Breast epithelium (tissue), 4 donors: Measurements from ENCODE around the gene MAP3K7CL. TPM values are rescaled to one million over a fixed set of nuclear protein-coding genes. Genes with fewer than 3 reads are reported as not detected.

Experiments
- DNase-seq, 2 donors: peaks; one replicate each; pipeline ENCODE4 v3.0.0-alpha.2; 2019; ENCODE audit warnings: low spot score in 2 of 2
- H3K27ac ChIP-seq, 2 donors: fragments of 200-600 bp; sonication (generic) in 1 of 2; one replicate each; pipeline ENCODE4 v1.5.1; 2016 to 2019; ENCODE audit warnings: mild to moderate bottlenecking in 1 of 2
- H3K27me3 ChIP-seq, 2 donors: fragments of 200-600 bp; sonication (generic) in 1 of 2; one replicate each; pipeline versions ENCODE4 v1.5.1 to v1.6.0; 2017 to 2019; ENCODE audit warnings: control low read depth in 1 of 2, mild to moderate bottlenecking in 1 of 2
- H3K36me3 ChIP-seq: fragments of 200-600 bp; one replicate; pipeline ENCODE4 v1.5.1; 2019
- H3K4me1 ChIP-seq, 2 donors: fragments of 200-600 bp; sonication (generic); one replicate each; pipeline ENCODE4 v1.5.1; 2016 to 2019; ENCODE audit warnings: control low read depth in 1 of 2
- H3K4me3 ChIP-seq, 3 donors: fragments of 200-600 bp; sonication (generic); 1 replicate in 2 of 3; 2 replicates in 1 of 3; pipeline ENCODE4 v1.5.1; 2016 to 2019; ENCODE audit warnings: mild to moderate bottlenecking in 3 of 3, moderate library complexity in 2 of 3
- H3K9me3 ChIP-seq, 2 donors: fragments of 200-600 bp; sonication (generic) in 1 of 2; one replicate each; pipeline ENCODE4 v1.5.1; 2016 to 2019; ENCODE audit warnings: control low read depth in 1 of 2
- CTCF ChIP-seq, 3 donors: fragments of 450-650 bp; IDR thresholded peaks; one replicate each; pipeline ENCODE4 v1.5.1; 2016 to 2017; ENCODE audit warnings: antibody characterized with exemption in 3 of 3, mild to moderate bottlenecking in 3 of 3, moderate library complexity in 3 of 3
- POLR2A ChIP-seq: fragments of 450-650 bp; IDR thresholded peaks from one replicate; pipeline ENCODE4 v1.6.1; 2016; ENCODE audit warnings: antibody characterized with exemption, mild to moderate bottlenecking, moderate library complexity
- POLR2AphosphoS5 ChIP-seq, 3 donors: sonication (generic); formaldehyde crosslinking; IDR thresholded peaks; one replicate each; pipeline ENCODE4 v1.6.1; 2017; ENCODE audit warnings: antibody characterized with exemption in 3 of 3
- intact Hi-C: fragments of 100-400 bp; cut with DNase I; formaldehyde crosslinking; loops from one replicate; pipeline ENCODE4 v1.15.1; 2023; ENCODE audit warnings: low total_unique reads
- total RNA-seq, 3 donors: library from RNA; depleted of rRNA; stranded (reverse); fragments of >200 nt; gene quantifications; one replicate each; pipeline ENCODE4 v1.1.0, GENCODE V29; 2016

The MAP3K7CL gene
- total RNA-seq, 3 donors from 2014 or later = 1.8 to 8.5 (median 7.5) TPM

GRCh38 chr21:29115899-29116298 is 14.5 kb upstream of the MAP3K7CL start:
- intact Hi-C loops = no loop called here
- no peak for TF ChIP-seq CTCF (IDR thresholded peaks at IDR 0.05)
- no peak for TF ChIP-seq POLR2A
- no peak for TF ChIP-seq POLR2AphosphoS5 (IDR thresholded peaks at IDR 0.05)
- Histone ChIP-seq H3K27me3 (no peaks in the 10 kb centered on the region), H3K27ac (no peak overlapping the region), H3K36me3 (no peaks in the 10 kb centered on the region), H3K9me3 (no peaks in the 10 kb centered on the region), H3K4me3 (no peak overlapping the region), H3K4me1 (no peaks in the 10 kb centered on the region)
- DNase-seq = no peak

DNA sequence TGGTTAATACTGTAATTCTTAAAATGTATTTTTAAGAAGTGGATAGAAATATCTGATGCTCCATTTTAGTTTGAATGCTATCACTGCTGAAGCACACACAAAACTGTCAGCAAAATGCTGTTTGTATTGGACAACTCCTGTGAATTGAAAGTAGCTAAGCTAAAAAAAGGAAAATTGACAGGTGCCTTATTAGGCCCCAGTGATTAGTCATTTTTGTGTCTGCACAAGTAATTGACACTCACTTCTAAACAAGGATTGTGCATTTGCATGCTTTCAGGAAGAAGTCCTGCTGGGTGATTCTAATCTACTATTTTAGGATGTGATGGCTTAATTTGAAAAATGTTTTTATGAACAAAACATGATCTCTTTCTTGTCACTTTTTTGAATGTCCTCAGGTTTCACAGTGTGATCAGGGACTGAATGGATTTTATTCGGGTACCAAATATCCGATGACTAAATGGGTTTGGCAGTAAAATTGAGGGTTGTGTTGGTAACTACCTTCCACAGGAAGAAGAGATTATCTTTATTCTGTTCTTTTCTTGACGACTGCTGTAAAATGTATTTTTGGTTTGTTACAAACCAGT is 13.0 kb upstream of the MAP3K7CL start:
- intact Hi-C loops = no loop called here
- Histone ChIP-seq H3K9me3 (no peaks in the 10 kb centered on the region), H3K27me3 (no peaks in the 10 kb centered on the region), H3K36me3 (no peaks in the 10 kb centered on the region), H3K4me1 (no peaks in the 10 kb centered on the region), H3K4me3 (no peak overlapping the region), H3K27ac (no peak overlapping the region)
- DNase-seq = no peak
- TF ChIP-seq POLR2AphosphoS5 (IDR thresholded peaks at IDR 0.05) (no peak), POLR2A (no peak), CTCF (IDR thresholded peaks at IDR 0.05) (no peak)

DNA sequence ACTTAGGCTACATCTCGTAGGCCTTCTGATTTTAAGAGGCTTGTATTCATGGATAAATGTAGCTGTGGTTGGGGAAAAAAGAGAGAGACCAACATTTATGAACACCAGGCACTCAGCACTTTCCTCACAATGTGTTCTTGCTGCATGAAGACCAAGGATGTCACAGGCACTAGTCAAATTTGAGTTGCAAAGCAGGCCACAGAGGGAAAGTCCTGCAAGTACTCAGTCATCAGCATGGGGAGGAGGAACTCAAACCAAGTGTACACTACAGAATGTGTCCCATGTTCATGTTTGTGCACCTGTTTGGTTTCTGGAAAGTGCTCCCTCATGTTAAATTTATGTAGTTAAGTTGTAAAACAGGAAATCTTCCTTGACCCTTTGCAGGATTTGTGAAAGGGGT is 8.7 kb upstream of the MAP3K7CL start:
- Histone ChIP-seq H3K36me3 (no peaks in the 10 kb centered on the region), H3K9me3 (no peaks in the 10 kb centered on the region), H3K27me3 (no peaks in the 10 kb centered on the region), H3K4me1 (no peaks in the 10 kb centered on the region), H3K4me3 (no peak overlapping the region), H3K27ac (no peak overlapping the region)
- TF ChIP-seq POLR2AphosphoS5 (IDR thresholded peaks at IDR 0.05) (no peak), CTCF (IDR thresholded peaks at IDR 0.05) (no peak), POLR2A (no peak)
- intact Hi-C loops = no loop called here
- no peak for DNase-seq

- Histone ChIP-seq H3K27ac (no peak overlapping the region), H3K27me3 (no peaks in the 10 kb centered on the region), H3K4me1 (no peaks in the 10 kb centered on the region), H3K9me3 (peaks cover 0 to 6% of the 10 kb centered on the region in 2 donors), H3K36me3 (no peaks in the 10 kb centered on the region), H3K4me3 (no peak overlapping the region)
- intact Hi-C loops = no loop called here
- no peak for DNase-seq
- TF ChIP-seq POLR2A = no peak
These were observed 5.8 kb upstream of the MAP3K7CL start for GRCh38 chr21:29124645-29125044.

DNA sequence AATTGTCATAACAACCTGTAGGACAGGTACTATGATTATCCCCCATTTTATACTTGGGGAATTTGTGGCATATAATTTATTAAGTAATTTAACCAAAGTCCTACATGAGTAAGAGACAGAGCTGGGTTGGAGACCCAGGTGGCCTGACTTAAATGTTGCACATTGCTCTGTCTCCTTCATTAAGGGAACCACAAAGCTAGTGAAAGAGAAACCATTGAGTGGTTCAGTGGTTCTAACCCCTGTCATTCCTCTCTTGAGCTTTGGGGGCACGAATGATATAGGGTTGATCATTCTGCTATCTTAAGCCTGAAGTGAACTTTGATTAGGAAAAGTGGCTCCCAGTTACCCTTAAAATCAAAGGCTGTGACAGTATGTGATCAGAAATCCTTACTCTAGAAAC is 5.3 kb upstream of the MAP3K7CL start:
- H3K36me3 ChIP-seq = no peaks in the 10 kb centered on the region
- intact Hi-C loops = no loop called here
- no peak for DNase-seq
- no peaks in the 10 kb centered on the region for H3K27me3 ChIP-seq
- H3K9me3 ChIP-seq = peaks cover 0 to 9% of the 10 kb centered on the region in 2 donors
- TF ChIP-seq POLR2AphosphoS5 (IDR thresholded peaks at IDR 0.05) = no peak
- TF ChIP-seq CTCF (IDR thresholded peaks at IDR 0.05) = no peak
- no peak for TF ChIP-seq POLR2A
- no peak overlapping the region for H3K4me3 ChIP-seq
- H3K4me1 ChIP-seq = no peaks in the 10 kb centered on the region
- H3K27ac ChIP-seq = no peak overlapping the region

GRCh38 chr21:29125979-29126378 is 4.5 kb upstream of the MAP3K7CL start:
- no peaks in the 10 kb centered on the region for H3K36me3 ChIP-seq
- intact Hi-C loops = no loop called here
- H3K27ac ChIP-seq = no peak overlapping the region
- TF ChIP-seq POLR2A (no peak), POLR2AphosphoS5 (IDR thresholded peaks at IDR 0.05) (no peak), CTCF (IDR thresholded peaks at IDR 0.05) (no peak)
- H3K9me3 ChIP-seq = peaks cover 0 to 9% of the 10 kb centered on the region in 2 donors
- no peak for DNase-seq
- H3K4me1 ChIP-seq = no peaks in the 10 kb centered on the region
- no peak overlapping the region for H3K4me3 ChIP-seq
- no peaks in the 10 kb centered on the region for H3K27me3 ChIP-seq
